ENCODE results near the gene TMEFF1.

GRCh38 chr9:100598641-100599145, 125.7 kb downstream of the TMEFF1 start:
- TF ChIP-seq EZH2 (IDR thresholded peaks at IDR 0.05; ENCODE audit: low read length): no peak
- TF ChIP-seq, protein P1, sequence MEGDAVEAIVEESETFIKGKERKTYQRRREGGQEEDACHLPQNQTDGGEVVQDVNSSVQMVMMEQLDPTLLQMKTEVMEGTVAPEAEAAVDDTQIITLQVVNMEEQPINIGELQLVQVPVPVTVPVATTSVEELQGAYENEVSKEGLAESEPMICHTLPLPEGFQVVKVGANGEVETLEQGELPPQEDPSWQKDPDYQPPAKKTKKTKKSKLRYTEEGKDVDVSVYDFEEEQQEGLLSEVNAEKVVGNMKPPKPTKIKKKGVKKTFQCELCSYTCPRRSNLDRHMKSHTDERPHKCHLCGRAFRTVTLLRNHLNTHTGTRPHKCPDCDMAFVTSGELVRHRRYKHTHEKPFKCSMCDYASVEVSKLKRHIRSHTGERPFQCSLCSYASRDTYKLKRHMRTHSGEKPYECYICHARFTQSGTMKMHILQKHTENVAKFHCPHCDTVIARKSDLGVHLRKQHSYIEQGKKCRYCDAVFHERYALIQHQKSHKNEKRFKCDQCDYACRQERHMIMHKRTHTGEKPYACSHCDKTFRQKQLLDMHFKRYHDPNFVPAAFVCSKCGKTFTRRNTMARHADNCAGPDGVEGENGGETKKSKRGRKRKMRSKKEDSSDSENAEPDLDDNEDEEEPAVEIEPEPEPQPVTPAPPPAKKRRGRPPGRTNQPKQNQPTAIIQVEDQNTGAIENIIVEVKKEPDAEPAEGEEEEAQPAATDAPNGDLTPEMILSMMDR (optimal IDR thresholded peaks at IDR 0.05 in 1 of 3, IDR thresholded peaks at IDR 0.05 in 1 of 3, conservative IDR thresholded peaks at IDR 0.05 in 1 of 3; ENCODE audit: extremely low read depth in 1 of 3, insufficient read depth in 2 of 3, low read length in 3 of 3): no peak
